HG02973 (cell line): ENCODE results near the gene CDC14A.
"Not testable (repeated sequence)": the region's sequence is repeated elsewhere in the genome, so short reads cannot be mapped to it uniquely, and the experiment has no call there.

Source experiments
- ATAC-seq: cut with Tn5 transposase; IDR thresholded peaks from one replicate; pipeline ENCODE4 v1.9.1; 2021; ENCODE audit warnings: moderate library complexity; ENCODE audit not compliant: unreplicated experiment

Gene CDC14A

GRCh38 chr1:100352267-100353070 lies at the start of gene CDC14A:
CDC14A (plus strand) TSS chr1:100352506; CDS start chr1:100352955, 449 bp downstream.
- peak; percentile 62 for ATAC-seq

- no peak for ATAC-seq
Observed at GRCh38 chr1:100302739-100303138, 49.6 kb upstream of the CDC14A start.

GRCh38 chr1:100304227-100304626 lies 48.1 kb upstream of the CDC14A start:
- no peak for ATAC-seq

GRCh38 chr1:100304921-100305320 lies 47.4 kb upstream of the CDC14A start:
- ATAC-seq: no peak

GRCh38 chr1:100305954-100306353 lies 46.4 kb upstream of the CDC14A start:
- no peak for ATAC-seq

- ATAC-seq: no peak
Observed at GRCh38 chr1:100306735-100307313, 45.5 kb upstream of the CDC14A start.

- ATAC-seq: peak; percentile 71
Observed at GRCh38 chr1:100308777-100309176, 43.5 kb upstream of the CDC14A start.

- ATAC-seq: no peak
Observed at GRCh38 chr1:100309863-100310262, 42.4 kb upstream of the CDC14A start.

GRCh38 chr1:100313382-100313781 lies 38.9 kb upstream of the CDC14A start:
- ATAC-seq: no peak

- ATAC-seq: no peak
Observed at GRCh38 chr1:100316622-100317021, 35.7 kb upstream of the CDC14A start.

GRCh38 chr1:100320311-100321099 lies 31.8 kb upstream of the CDC14A start:
- ATAC-seq: no peak

- no peak for ATAC-seq
Observed at GRCh38 chr1:100321100-100321493, 31.2 kb upstream of the CDC14A start.

- no peak for ATAC-seq
Observed at GRCh38 chr1:100321506-100321905, 30.8 kb upstream of the CDC14A start.

- ATAC-seq: peak; percentile 58
Observed at GRCh38 chr1:100322436-100323211, 29.7 kb upstream of the CDC14A start.

GRCh38 chr1:100323419-100324106 lies 28.7 kb upstream of the CDC14A start:
- no peak for ATAC-seq

GRCh38 chr1:100325415-100326324 lies 26.6 kb upstream of the CDC14A start:
- ATAC-seq: no peak

- not testable (repeated sequence) for ATAC-seq
Observed at GRCh38 chr1:100326325-100326670, 26.0 kb upstream of the CDC14A start.

GRCh38 chr1:100328133-100328532 lies 24.2 kb upstream of the CDC14A start:
- no peak for ATAC-seq

GRCh38 chr1:100331146-100331545 lies 21.2 kb upstream of the CDC14A start:
- not testable (repeated sequence) for ATAC-seq
